GM20000 (cell line): Measurements from ENCODE around the gene SPI1.
A peak's percentile ranks its signal among the peaks of the same experiment; 100 is the strongest.

Experiments
- DNase-seq: peaks from one replicate; pipeline ENCODE4 v3.0.0; 2012; ENCODE audit warnings: low spot score
- CTCF ChIP-seq: IDR thresholded peaks from 2 replicates; pipeline ENCODE4 v1.5.1; 2012; ENCODE audit warnings: mild to moderate bottlenecking, control low read depth; ENCODE audit errors: extremely low read depth, missing control alignments

Gene SPI1

GRCh38 chr11:47355283-47356128 lies 22.8 kb downstream of the SPI1 start:
- TF ChIP-seq CTCF: peak; percentile 12
- no peak for DNase-seq

GRCh38 chr11:47354913-47355282 lies 23.4 kb downstream of the SPI1 start:
- TF ChIP-seq CTCF: no peak
- no peak for DNase-seq

- TF ChIP-seq CTCF: no peak
- DNase-seq: no peak
Measured at GRCh38 chr11:47353978-47354774, 24.2 kb downstream of the SPI1 start.

- DNase-seq: no peak
- TF ChIP-seq CTCF: no peak
Measured at GRCh38 chr11:47352556-47352955, 25.8 kb downstream of the SPI1 start, which contains the start of gene MYBPC3. Gene MYBPC3, minus strand, starts transcription at chr11:47352702. Its CDS starts 55 bp downstream, at chr11:47352647.

- DNase-seq: no peak
- no peak for TF ChIP-seq CTCF
Measured at GRCh38 chr11:47351156-47352126, 26.9 kb downstream of the SPI1 start.

GRCh38 chr11:47350315-47350714 lies 28.0 kb downstream of the SPI1 start:
- DNase-seq: no peak
- no peak for TF ChIP-seq CTCF
